ELR (cell line): ENCODE data around the gene SNRPB2.

Experiments
- DNase-seq: peaks from one replicate; pipeline ENCODE4 v3.0.0-alpha.2; 2015; ENCODE audit warnings: low read depth

Gene SNRPB2

GRCh38 chr20:16729565-16730460, at the start of gene SNRPB2:
Gene SNRPB2 (plus strand): TSS chr20:16730026. CDS start chr20:16731703, 1,677 bp downstream.
- peak; percentile 94 for DNase-seq

GRCh38 chr20:16684416-16684815, 45.4 kb upstream of the SNRPB2 start:
- DNase-seq = no peak

GRCh38 chr20:16689906-16690305, 39.9 kb upstream of the SNRPB2 start:
- no peak for DNase-seq

- no peak for DNase-seq
Observed at GRCh38 chr20:16691381-16691780, 38.4 kb upstream of the SNRPB2 start.

GRCh38 chr20:16692009-16692408, 37.8 kb upstream of the SNRPB2 start:
- DNase-seq = no peak

- DNase-seq = no peak
Observed at GRCh38 chr20:16692442-16692841, 37.4 kb upstream of the SNRPB2 start.

GRCh38 chr20:16693278-16693677, 36.5 kb upstream of the SNRPB2 start:
- no peak for DNase-seq

- DNase-seq = no peak
Observed at GRCh38 chr20:16694161-16694560, 35.7 kb upstream of the SNRPB2 start.

GRCh38 chr20:16695628-16696027, 34.2 kb upstream of the SNRPB2 start:
- DNase-seq = no peak

GRCh38 chr20:16699293-16699692, 30.5 kb upstream of the SNRPB2 start:
- DNase-seq = no peak

- DNase-seq = peak; percentile 25
Observed at GRCh38 chr20:16701296-16701695, 28.5 kb upstream of the SNRPB2 start.

GRCh38 chr20:16703570-16703969, 26.3 kb upstream of the SNRPB2 start:
- no peak for DNase-seq

- DNase-seq = no peak
Observed at GRCh38 chr20:16707674-16708073, 22.2 kb upstream of the SNRPB2 start.

- no peak for DNase-seq
Observed at GRCh38 chr20:16708602-16709001, 21.2 kb upstream of the SNRPB2 start.

- no peak for DNase-seq
Observed at GRCh38 chr20:16709017-16709416, 20.8 kb upstream of the SNRPB2 start.

- no peak for DNase-seq
Observed at GRCh38 chr20:16710781-16711180, 19.0 kb upstream of the SNRPB2 start.

- DNase-seq = no peak
Observed at GRCh38 chr20:16711661-16712258, 18.1 kb upstream of the SNRPB2 start.

GRCh38 chr20:16712511-16712947, 17.3 kb upstream of the SNRPB2 start:
- no peak for DNase-seq

GRCh38 chr20:16713066-16713465, 16.8 kb upstream of the SNRPB2 start:
- no peak for DNase-seq

GRCh38 chr20:16714242-16714641, 15.6 kb upstream of the SNRPB2 start:
- DNase-seq = no peak

GRCh38 chr20:16714751-16715150, 15.1 kb upstream of the SNRPB2 start:
- DNase-seq = no peak

- DNase-seq = no peak
Observed at GRCh38 chr20:16719421-16719820, 10.4 kb upstream of the SNRPB2 start.

GRCh38 chr20:16729080-16729479, 746 bp upstream of the SNRPB2 start:
- DNase-seq = no peak
